ENCODE measurements around the gene HS6ST3.
"Not testable (repeated sequence)": the region's sequence is repeated elsewhere in the genome, so short reads cannot be mapped to it uniquely, and the experiment has no call there.

HS6ST3 gene

DNA sequence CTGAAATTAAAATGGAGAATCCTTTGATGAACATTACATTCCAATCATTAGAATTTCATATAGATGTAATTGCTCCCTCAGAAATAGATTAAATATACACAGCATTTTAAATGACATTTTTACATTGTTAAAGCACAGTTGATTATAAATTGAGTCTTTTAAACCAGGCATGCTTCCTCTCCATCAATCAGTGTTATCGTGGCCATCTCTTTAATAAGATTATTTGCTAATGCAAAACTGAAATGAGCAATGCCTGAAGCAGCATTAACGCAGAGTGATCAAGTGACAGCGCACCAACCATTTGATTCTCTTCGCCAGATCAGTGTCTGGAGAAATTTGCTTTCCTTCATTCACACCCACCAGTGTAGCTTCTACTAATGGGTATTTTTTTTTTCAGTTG, 644.6 kb downstream of the HS6ST3 start:
- DNase-seq (ENCODE audit: low read depth), result no peak

- DNase-seq (ENCODE audit: low read depth), result no peak
Measured at GRCh38 chr13:96741779-96742178, 651.9 kb downstream of the HS6ST3 start.

- no peak for DNase-seq (ENCODE audit: low read depth)
Measured at GRCh38 chr13:96743296-96744089, 653.6 kb downstream of the HS6ST3 start.

DNA sequence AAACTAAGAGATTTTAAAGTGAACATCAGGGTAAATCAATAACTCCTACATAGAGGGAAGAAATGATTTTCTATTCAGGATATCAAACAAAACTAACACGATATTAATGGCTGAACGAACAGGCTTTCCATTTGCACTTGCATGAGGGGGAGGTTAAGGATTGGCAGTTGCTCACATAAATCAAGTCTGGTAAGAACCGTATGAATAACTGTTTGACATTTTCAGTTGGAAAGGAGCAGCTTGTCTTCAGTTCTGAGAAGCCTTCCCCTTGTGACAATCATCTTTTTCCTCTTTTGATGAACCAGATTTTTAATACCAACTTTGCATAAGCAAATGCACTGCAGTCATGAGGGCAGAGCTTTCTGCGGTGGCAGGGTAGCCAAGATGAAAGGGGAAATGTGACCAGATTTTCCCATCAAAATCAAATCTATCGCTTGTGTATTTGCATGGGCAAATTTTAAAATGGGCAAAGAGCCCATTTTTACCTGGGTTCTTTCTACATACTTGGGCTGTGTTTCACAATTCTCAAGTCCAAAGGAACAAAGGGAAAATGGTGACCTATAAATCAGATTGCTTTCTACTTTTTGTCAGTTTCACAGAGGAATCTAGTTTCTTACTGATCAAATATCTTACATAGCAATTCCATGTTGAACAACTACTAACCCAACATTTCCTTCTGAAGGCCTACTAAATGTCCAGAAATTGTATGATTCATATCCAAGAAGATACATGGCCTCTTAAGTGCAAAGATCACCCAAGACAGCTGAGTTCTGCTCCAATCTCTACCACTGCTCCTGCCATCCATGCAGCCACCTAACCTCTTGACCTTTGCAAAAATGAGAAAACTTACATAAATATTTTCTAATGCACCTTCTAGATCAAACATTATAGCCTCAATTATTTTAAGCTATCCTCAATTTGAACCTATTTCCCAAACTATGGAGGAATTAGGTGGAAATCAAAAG, 654.7 kb downstream of the HS6ST3 start:
- no peak for DNase-seq (ENCODE audit: low read depth)

GRCh38 chr13:96746886-96747285, 657.0 kb downstream of the HS6ST3 start:
- no peak for DNase-seq (ENCODE audit: low read depth)

DNA sequence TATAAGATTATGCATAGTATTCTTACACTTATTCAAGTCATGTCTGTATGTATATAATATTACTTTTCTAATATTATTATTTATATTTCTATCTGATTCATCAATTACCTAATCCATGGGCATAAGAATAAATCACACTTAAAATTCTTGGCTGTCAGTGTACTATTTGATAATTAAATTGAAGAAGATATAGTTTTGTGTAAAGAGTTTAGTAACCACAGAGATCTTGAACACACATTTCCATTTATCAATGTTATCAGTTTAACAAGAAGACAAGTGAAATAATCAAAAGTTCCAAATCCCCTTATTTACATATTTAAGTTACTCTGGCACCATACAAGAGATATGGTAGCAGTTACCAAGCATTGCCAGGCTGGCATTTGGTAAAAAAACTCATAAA, 659.9 kb downstream of the HS6ST3 start:
- no peak for DNase-seq (ENCODE audit: low read depth)

DNA sequence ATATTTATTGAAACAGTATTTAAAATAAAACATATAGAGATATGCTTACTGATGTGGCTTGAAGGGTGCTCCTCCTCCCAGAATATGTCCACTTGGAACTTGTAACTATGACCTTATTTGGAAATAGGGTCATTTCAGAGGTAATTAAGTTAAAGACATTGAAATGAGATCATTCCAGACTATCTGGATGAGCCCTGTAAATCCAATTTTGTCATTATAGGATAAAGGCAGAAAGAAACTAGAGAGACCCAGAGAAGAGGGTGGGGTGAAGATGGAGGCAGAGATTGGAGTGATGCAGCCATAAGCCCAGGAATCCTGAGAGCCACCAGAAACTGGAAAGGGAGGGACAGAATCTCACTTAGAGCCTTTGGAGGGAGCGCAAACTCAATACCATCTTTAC, 661.2 kb downstream of the HS6ST3 start:
- no peak for DNase-seq (ENCODE audit: low read depth)

DNA sequence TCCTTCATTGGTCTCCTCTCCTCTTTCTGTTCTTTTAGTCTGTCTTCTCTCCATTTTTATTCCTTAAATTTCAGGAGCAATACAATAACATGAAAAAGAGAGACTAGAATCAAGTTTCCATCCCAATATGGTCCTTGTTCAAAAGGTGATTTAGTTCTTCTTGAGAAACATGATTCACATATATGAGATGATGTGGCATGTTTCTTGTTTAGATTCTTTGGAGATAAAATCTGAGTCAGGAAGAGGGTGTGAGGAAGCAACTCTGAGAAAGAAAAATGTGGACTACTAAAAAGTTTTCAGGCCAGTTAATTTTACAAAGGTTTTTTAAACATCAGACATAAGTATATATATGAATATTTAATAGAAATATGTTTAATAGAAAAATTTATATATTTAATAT, 673.0 kb downstream of the HS6ST3 start:
- peak; percentile 11 for DNase-seq (ENCODE audit: low read depth)

DNA sequence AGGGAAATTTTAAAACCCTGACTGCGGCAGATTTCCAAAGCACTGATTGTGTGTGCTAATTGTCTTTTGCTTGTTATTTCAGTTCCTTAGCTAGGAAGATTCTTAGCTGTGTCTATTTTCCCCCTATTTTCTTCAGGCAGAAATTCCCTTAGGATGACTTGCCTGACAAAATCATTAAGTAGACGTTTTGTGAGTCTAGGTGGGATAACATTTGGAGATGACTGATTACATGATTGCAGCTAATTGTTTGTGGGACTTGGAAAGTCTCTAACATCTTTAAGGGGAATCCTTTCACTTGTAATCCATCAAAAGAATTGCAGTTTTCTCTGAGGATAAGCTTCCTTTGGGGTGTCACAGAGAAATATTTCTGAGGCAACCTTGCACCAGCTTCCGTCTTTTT, 676.4 kb downstream of the HS6ST3 start:
- DNase-seq (ENCODE audit: low read depth), result no peak

DNA sequence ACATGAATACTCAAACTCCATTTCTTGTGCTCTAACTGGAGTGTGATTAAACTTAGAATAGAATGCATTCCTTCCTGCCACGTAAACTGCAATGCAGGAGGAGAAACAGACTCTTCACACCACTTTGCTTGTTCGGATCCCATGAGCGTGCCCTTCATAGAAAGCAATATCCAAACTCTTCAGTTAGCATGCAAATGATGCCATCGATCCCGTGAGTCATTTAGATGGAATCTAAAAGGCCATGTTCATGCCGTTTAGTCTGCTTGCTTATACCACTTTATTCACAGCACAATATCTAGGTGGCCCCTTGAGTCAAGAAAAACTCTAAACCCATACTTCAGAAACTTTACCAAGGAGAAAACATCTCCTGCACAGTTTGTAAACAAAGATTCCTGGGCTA, 678.6 kb downstream of the HS6ST3 start:
- no peak for DNase-seq (ENCODE audit: low read depth)

DNA sequence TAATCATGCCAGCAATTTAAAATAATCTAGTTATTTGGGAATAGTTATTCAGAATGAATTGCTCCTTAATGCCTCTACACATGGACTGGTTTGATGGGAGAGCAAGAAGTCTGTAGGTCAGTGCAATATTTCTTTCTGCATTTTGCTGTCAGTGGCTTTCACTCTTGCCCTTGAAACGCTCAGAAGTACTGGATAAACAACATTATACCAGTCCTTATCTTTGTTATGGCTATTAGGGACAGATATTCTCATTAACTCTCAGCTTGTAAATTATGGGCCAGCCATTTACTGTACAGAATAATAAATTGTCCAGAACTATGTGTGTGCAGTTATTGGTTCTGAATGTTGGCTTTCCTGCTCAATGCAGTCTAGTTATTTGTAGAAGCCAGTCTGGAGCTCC, 680.0 kb downstream of the HS6ST3 start:
- no peak for DNase-seq (ENCODE audit: low read depth)

DNA sequence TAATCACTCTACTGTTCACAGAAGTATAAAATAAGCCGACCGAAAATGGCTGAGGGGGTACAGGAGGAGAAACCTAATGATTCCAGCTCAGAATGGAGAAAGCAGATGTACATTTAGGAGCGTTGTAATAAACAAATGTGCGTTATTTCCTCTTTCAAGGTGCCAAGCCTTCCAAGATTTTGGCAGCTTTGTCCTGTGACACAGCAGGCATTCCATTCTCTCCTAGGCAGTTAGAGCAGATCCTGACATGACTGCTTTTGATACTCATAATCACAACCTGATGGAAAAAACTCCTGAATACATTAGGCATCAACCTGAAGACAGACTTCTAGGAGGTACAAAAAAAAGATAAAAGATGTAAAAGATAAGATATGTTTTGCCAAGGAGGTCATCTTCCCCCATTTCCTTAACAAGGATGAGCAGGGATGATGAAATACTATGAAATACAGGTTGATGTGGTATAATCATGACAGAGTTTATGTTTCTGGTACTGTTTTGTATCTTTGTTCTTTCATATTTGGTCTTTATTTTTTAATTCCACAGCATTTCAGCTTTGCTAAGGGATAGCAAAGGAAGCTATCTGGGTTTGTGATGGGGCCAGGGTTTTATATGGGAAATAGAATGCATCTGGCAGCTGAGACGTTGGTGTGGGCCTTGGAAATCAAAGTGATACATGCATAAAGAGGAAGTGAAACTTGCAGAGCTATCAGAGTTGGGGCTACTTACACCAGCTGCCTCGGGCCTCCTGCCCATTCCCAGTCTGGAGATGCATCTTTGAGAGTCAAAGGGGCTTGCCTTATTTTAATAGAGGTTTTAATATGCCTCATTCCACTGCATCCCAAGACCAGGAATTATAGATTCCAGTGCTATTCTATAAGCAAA, 681.8 kb downstream of the HS6ST3 start:
- DNase-seq (ENCODE audit: low read depth), result no peak

DNA sequence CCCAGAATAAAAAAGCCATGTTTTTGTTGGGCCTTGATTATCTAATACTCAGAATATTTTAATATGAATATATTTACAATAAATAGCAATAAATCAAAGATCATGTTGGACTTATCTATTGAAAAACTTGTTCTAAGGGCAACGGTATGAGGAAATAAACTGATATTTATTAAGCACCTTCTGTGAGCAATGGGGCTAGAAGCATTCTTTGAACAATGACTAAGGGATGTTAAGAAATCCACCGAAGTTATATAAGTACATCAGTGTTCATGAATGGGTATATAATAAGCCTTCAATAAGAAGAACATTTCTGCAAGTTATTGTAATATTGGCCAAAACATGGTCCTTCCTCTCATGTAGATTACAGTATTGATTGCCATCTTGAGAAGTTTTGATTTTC, 682.5 kb downstream of the HS6ST3 start:
- DNase-seq (ENCODE audit: low read depth), result no peak

- not testable (repeated sequence) for DNase-seq (ENCODE audit: low read depth)
Measured at GRCh38 chr13:96778302-96778701, 688.4 kb downstream of the HS6ST3 start.

DNA sequence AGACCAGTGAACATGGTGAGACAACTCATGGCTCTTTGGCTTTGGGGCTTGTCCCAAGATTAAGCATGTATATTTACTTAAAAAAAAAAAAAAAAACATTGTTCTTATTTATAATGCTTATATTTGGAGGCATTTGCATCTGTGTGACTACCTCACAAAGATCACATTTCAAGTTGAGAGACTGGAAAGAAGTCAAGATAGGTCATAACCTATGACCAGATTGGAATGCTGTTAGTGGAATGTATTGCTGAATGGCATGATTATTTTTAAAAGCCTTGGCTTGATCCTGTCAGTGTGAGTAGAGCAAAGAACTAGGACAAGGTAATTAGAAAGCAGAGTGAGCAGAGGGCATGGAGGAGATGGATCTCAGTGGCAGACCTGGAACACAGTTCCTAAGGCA, 689.8 kb downstream of the HS6ST3 start:
- no peak for DNase-seq (ENCODE audit: low read depth)

DNA sequence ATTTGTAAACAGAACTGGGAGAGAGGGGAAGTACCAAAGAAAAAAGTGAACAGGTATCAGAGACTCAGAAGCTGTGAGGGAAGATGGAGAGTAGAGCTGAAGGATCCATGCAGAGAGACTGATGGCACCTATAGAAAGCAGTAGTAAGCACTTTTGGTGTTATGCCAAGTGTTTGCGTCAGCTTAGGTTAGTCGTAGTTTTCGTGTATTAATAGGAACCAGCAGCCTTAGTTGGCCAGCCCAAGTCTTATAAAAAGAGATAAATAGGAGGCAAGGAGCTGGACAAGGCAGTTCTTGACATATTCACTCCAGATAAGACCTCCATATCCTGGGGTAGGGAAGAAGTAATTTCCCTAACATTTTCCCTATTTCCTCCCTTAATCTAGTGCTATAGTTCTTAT, 690.2 kb downstream of the HS6ST3 start:
- no peak for DNase-seq (ENCODE audit: low read depth)

DNA sequence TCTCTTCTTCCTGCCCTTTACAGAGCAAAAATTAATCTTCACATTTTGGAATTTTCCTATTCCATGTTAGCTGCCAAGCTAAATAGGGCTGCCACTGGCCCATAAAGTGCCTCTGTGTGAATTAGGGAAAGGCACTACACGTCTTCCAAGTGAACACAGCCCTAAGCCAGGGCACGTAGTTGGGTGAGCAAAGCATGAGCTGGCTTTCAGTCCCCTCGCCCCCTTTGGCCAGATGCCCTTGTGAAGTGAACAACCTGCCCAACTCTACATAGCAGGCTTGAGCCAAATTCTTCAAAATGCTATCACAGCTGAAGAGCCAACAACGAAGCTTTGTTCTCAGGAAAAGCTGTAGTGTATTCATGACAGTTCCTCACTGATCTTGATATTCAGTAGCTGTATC, 691.2 kb downstream of the HS6ST3 start:
- no peak for DNase-seq (ENCODE audit: low read depth)

DNA sequence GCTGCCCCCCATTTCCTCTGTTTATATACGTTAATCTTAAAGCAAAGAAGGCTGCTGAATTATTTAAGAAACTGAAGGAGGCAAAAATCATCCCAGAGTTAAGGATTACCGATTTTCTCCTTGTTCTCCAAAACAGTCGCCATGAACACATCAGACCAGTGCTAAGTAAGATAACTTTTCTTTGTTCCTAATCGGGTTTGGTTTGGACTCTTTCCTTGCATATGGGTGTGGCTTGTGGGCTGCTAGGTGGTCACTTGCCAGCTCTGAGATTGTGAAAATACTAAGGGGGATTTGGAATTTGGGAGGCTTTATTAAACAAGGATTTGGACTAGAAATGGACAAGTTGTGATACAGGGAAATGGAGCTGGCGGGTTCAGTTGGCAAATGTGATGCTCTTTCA, 692.3 kb downstream of the HS6ST3 start:
- no peak for DNase-seq (ENCODE audit: low read depth)

DNA sequence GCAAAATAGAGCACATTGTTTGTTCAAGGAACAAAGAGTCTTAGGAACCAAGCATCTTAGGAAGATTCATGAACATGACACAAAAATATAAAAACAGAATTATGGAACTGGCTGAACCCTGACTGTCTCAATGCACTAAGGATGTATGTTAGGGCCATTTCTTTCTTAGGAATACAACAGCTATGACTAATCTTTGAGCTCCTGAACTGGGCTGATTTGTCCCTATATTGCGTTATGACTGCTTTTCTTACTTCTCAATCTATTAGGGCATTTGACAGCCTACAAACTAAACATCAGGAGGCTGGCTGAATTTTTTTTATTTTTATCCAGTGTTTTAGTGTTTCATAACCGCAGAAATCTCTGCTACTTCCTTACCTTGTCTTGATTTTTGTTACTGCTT, 693.1 kb downstream of the HS6ST3 start:
- no peak for DNase-seq (ENCODE audit: low read depth)

- no peak for DNase-seq (ENCODE audit: low read depth)
Measured at GRCh38 chr13:96783511-96783910, 693.6 kb downstream of the HS6ST3 start.

DNA sequence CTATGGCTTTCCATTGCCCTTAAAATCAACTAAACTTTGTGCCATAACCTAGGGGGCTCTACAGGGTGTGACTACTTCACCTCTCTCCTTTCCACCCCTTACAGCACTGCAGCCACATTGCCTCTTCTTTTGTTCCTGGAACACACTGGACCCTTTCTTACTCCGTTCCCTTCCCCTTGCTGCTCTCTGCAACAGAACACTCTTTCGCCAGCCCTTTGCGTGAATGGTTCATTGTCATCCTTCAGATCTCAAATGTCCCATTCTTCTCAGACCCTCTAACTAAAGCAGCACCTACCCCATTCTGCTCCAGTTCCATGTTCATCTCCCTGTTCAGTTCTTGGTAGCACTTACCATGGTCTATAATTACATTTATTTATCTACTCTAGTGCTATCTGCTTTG, 696.1 kb downstream of the HS6ST3 start:
- no peak for DNase-seq (ENCODE audit: low read depth)

DNA sequence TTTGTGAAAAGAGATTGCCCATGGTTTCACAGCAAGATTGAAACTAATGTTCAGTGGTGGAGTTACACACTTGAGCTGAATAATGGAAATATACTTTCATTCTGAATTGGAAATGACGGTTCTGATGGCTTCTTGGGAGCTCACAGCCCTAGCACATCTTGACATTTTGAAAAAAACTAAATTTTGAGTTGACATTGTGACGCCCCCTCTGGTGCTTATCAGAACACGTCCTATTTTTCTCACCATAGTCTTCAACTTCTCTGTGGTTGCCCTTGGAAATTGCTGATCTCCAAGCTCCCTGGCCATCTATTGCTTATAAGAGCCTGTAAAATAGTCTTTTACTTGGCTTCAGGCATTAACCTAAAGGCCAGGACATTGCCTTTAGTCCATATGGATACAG, 702.3 kb downstream of the HS6ST3 start:
- no peak for DNase-seq (ENCODE audit: low read depth)

Measured in non-pigmented ciliary epithelial cell (primary cell).